HepG2 (cell line): ENCODE results near the gene INO80E. TPM values are rescaled to one million over a fixed set of nuclear protein-coding genes. Genes with fewer than 3 reads are reported as not detected.

Experiments used
- AGO1 ChIP-seq: fragments of 200-400 bp; formaldehyde crosslinking; IDR thresholded peaks from 2 replicates; pipeline ENCODE4 v1.6.1; 2017; ENCODE audit warnings: mild to moderate bottlenecking, low read depth, low read length, moderate library complexity; ENCODE audit not compliant: poor library complexity, severe bottlenecking
- HES4 ChIP-seq: sonication (generic); formaldehyde crosslinking; IDR thresholded peaks from 2 replicates; pipeline ENCODE4 v1.9.0; 2021; ENCODE audit warnings: mild to moderate bottlenecking, missing genetic modification reagents, borderline replicate concordance
- HOXA3 ChIP-seq: sonication (generic); formaldehyde crosslinking; IDR thresholded peaks from 2 replicates; pipeline ENCODE4 v1.5.0; 2020; ENCODE audit warnings: missing genetic modification reagents
- ISX ChIP-seq: sonication (generic); formaldehyde crosslinking; conservative IDR thresholded peaks from 2 replicates; pipeline ENCODE4 v1.5.0; 2020; ENCODE audit warnings: missing genetic modification reagents
- NCOA5 ChIP-seq: sonication (generic); formaldehyde crosslinking; IDR thresholded peaks from 2 replicates; pipeline ENCODE4 v1.4.0; 2020; ENCODE audit warnings: missing genetic modification reagents
- NFIB ChIP-seq: sonication (generic); formaldehyde crosslinking; IDR thresholded peaks from 2 replicates; pipeline ENCODE4 v1.9.0; 2021; ENCODE audit warnings: missing genetic modification reagents, mild to moderate bottlenecking, borderline replicate concordance
- NR0B2 ChIP-seq: sonication (generic); formaldehyde crosslinking; IDR thresholded peaks from 2 replicates; pipeline ENCODE4 v1.4.0; 2020; ENCODE audit warnings: mild to moderate bottlenecking, missing genetic modification reagents
- NR2F2 ChIP-seq: IDR thresholded peaks from 2 replicates; pipeline ENCODE4 v1.6.1; 2012; ENCODE audit warnings: low read depth, inconsistent platforms, borderline replicate concordance
- RNF219 ChIP-seq: sonication (generic); formaldehyde crosslinking; IDR thresholded peaks from 2 replicates; pipeline ENCODE4 v1.5.0; 2020; ENCODE audit warnings: mild to moderate bottlenecking, missing genetic modification reagents
- SMAD3 ChIP-seq: sonication (generic); formaldehyde crosslinking; IDR thresholded peaks from 2 replicates; pipeline ENCODE4 v1.4.0; 2020; ENCODE audit warnings: missing genetic modification reagents
- SNRNP70 ChIP-seq: fragments of 200-400 bp; formaldehyde crosslinking; IDR thresholded peaks from 2 replicates; pipeline ENCODE4 v1.6.1; 2017; ENCODE audit warnings: mild to moderate bottlenecking, low read depth, low read length, moderate library complexity
- TP53 ChIP-seq: sonication (generic); formaldehyde crosslinking; conservative IDR thresholded peaks from 2 replicates; pipeline ENCODE4 v1.4.0; 2020; ENCODE audit warnings: missing genetic modification reagents
- ZBTB25 ChIP-seq: IDR thresholded peaks from 2 replicates; pipeline ENCODE4 v1.6.1; 2018; ENCODE audit warnings: missing genetic modification reagents
- ZNF318 ChIP-seq: sonication (generic); formaldehyde crosslinking; IDR thresholded peaks from 2 replicates; pipeline ENCODE4 v1.4.0; 2020; ENCODE audit warnings: mild to moderate bottlenecking, missing genetic modification reagents
- ZNF614 ChIP-seq: IDR thresholded peaks from 2 replicates; pipeline ENCODE4 v1.6.1; 2018; ENCODE audit warnings: missing biosample characterization, missing genetic modification reagents, inconsistent platforms, borderline replicate concordance
- ZNF678 ChIP-seq: sonication (generic); formaldehyde crosslinking; IDR thresholded peaks from 2 replicates; pipeline ENCODE4 v1.4.0; 2020; ENCODE audit warnings: mild to moderate bottlenecking, missing genetic modification reagents
- ZNF709 ChIP-seq: sonication (generic); formaldehyde crosslinking; IDR thresholded peaks from 2 replicates; pipeline ENCODE4 v1.5.0; 2020; ENCODE audit warnings: mild to moderate bottlenecking, missing genetic modification reagents
- ZNF776 ChIP-seq: sonication (generic); formaldehyde crosslinking; IDR thresholded peaks from 2 replicates; pipeline ENCODE4 v1.4.0; 2020; ENCODE audit warnings: mild to moderate bottlenecking, missing genetic modification reagents
- polyA plus RNA-seq, 8 experiments: library from polyadenylated mRNA; depleted of rRNA in 3 of 8; stranded (reverse) in 7 of 8; unstranded in 1 of 8; fragments of >200 nt; fragmentation: Illumina TruSeq in 4 of 8; extraction: Trizol in 4 of 8; gene quantifications; 2 replicates each; pipeline versions ENCODE4 v1.2.1 to v1.2.3, GENCODE V29; 2011 to 2016; ENCODE audit warnings: low read depth in 4 of 8, missing spikeins in 1 of 8, mixed read lengths in 1 of 8; ENCODE audit not compliant: insufficient read depth in 1 of 8
- total RNA-seq, 5 experiments: library from RNA; depleted of rRNA; stranded (reverse); fragments of >200 nt; fragmentation: Illumina TruSeq; extraction: Trizol; gene quantifications; 2 replicates each; pipeline ENCODE4 v1.2.3, GENCODE V29; 2016; ENCODE audit warnings: low read depth in 1 of 5

Gene INO80E
- total and polyA plus RNA-seq, 2 of the 13 experiments (the other 11 are each of a cell fraction or from before 2014, with no cell fraction given), result 25.8 to 45.6 TPM

- TF ChIP-seq RNF219, result no peak
- TF ChIP-seq NR2F2, result no peak
- TF ChIP-seq ISX (CRISPR knock-in tag), result no peak
- no peak for TF ChIP-seq NR0B2 (CRISPR knock-in tag)
- TF ChIP-seq ZNF776 (CRISPR knock-in tag), result no peak
- TF ChIP-seq ZBTB25 (CRISPR knock-in tag), result no peak
- no peak for TF ChIP-seq NCOA5
- TF ChIP-seq HES4 (CRISPR knock-in tag), result 0 out of 2 replicates have a peak, but pooled peaks have one; percentile 9
- TF ChIP-seq ZNF614 (CRISPR knock-in tag), result no peak
- TF ChIP-seq ZNF709, result no peak
- TF ChIP-seq HOXA3 (CRISPR knock-in tag), result no peak
- TF ChIP-seq SMAD3 (CRISPR knock-in tag), result no peak
- TF ChIP-seq NFIB (CRISPR knock-in tag), result no peak
- no peak for TF ChIP-seq AGO1
- 0 out of 2 replicates have a peak, but pooled peaks have one; percentile 59 for TF ChIP-seq ZNF678 (CRISPR knock-in tag)
- peak; percentile 77; the same call in 1 of the 2 replicates for TF ChIP-seq ZNF318 (CRISPR knock-in tag)
- TF ChIP-seq SNRNP70, result no peak
- no peak for TF ChIP-seq TP53 (CRISPR knock-in tag)
Observed at GRCh38 chr16:29994600-29995323, 1.3 kb upstream of the INO80E start (continued).
